HK-2 (cell line): ENCODE data around the gene SLC9C1.

Experiments used
- DNase-seq: peaks from one replicate; pipeline ENCODE4 v3.0.0-alpha.2; 2018; ENCODE audit not compliant: unreplicated experiment

SLC9C1 gene

GRCh38 chr3:112306825-112307224, 12.8 kb upstream of the SLC9C1 start:
- DNase-seq = no peak

DNA sequence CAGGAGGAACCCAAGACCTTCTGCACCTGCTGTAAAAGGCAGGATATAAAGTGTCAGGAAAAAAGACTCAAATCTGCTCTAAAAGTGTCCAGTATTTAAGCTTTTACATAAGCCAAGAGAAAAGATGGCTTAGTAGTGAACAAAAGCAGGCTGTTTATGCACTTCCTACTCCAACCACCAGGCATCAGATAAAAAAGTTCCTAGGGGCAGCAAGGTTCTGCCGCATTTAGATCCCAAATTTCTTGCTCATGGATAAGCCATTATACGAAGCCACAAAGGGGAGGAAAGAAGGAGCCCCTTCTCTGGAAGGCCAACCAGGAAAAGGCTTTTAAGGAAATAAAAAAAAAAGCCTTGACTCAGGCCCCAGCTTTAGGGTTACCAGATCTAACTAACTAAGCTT, 10.6 kb upstream of the SLC9C1 start:
- no peak for DNase-seq

GRCh38 chr3:112303764-112304325, 9.8 kb upstream of the SLC9C1 start:
- no peak for DNase-seq

DNA sequence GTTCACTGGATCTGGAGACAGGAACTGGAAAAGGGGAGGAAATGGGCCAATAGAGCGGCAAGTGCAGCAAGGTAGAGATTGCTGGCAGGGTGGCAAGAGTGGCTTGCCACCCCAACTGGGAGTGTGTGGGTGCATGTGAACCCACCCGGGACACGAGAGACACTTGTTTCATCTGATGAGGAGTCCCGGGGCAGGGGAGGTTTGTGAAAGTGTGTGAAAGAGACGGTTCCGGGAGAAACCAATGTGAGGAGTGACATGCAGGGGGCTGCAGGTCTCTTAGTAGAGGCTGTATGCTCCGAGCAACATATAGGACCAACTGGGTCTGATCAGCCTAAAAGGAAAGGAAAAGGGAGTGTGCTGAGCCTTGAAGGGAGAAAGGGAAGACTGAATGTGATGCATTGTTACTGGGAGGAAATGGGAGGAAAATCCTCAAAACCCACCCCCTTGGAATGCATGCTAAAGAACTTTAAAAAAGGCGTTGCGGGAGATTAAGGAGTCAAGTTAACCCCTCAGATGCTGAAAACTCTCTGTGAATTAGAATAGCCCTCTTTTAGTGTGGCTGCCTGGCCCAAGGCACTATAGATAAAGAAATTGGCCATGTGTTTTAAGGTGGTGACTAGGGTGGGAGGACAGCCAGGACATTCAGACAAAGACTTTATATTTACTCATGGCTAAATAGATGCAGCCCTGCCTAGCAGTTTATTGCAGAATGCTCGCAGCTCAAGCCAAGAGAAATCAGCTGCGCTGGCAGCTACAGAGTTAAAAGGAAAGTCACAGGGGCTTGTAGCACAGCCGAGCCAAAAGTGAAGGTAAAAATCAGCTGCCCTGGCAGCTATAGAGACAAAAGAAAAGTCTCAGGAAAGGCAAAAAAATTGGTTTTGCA, 9.1 kb upstream of the SLC9C1 start:
- no peak for DNase-seq

DNA sequence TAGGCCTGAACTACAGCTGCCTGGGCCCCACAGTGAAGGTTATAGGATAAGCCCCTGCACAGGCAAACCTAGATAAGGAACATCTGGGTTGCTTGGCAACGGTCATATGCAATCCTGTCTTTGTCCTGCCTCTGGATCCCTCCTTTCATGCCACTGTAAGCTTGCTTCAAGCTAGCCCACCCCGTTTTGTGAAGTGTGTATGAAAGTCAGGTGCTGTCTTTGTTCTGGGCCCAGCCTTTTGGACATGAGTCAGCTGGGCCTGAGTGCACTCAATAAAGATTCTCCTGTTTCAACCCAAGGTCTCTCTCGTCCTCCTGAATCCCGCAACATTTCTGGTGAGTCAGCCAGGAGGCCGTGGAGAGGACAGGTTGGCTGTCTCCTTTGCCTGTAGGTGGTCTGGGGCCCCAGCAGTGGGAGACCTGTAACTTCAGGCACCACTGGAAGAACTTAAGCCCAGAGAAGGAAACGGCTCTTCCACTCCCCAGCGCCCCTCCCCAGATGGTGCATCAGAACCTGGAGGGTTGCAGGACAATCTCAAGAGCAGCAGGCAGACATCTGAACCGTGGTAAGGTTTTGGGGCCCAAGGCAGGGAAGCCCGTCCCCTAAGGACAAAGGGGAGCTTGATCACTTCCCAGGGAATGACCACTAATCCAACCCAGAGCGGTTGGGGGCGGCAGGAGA, 8.3 kb upstream of the SLC9C1 start:
- DNase-seq = no peak

- DNase-seq = no peak
Measured at GRCh38 chr3:112298781-112299180, 4.8 kb upstream of the SLC9C1 start.

- no peak for DNase-seq
Measured at GRCh38 chr3:112297714-112298113, 3.7 kb upstream of the SLC9C1 start.

DNA sequence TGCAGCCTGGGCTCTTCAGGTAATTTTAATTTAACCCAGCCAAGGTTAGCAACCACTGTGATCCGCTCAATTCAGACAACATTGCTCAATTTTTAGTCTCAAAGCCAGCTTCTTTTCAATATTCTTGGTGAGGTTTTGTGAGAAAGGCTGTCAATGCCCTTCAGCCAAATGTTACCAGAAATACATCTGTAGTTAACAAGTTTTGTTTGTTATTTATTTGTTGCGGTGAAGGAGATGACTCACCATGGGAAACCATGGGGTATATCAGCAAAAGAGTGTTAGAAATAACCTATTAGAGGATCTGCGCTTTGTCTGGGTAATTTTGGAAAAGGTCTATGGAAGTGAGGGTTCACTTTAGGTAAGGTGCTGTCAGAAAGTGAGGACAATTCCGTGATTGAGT, 5.0 kb downstream of the SLC9C1 start:
- no peak for DNase-seq

DNA sequence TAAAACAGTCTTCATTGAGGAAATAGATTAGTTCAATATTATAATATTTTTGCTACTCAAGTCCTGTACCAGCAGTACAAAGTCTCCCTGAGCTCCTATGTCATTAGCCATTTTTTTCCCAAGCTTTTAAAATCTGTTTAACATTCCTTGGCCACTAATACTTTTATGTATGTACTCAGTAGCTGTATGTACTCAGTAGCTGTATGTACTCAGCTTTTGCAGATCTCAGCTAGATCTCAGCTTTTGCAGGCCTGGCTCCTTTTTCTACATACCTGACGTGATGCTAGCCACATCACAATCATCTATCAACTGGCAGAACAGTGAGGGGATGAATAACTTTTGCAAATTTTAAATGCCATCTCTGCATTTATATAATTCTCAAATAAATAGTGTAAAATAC, 13.8 kb downstream of the SLC9C1 start:
- no peak for DNase-seq

GRCh38 chr3:112273536-112273935, 20.5 kb downstream of the SLC9C1 start:
- no peak for DNase-seq

GRCh38 chr3:112261742-112262141, 32.3 kb downstream of the SLC9C1 start:
- DNase-seq = no peak

- no peak for DNase-seq
Measured at GRCh38 chr3:112260563-112260962, 33.5 kb downstream of the SLC9C1 start.

GRCh38 chr3:112253301-112253971, 40.6 kb downstream of the SLC9C1 start:
- DNase-seq = no peak

- DNase-seq = no peak
Measured at GRCh38 chr3:112247900-112248299, 46.1 kb downstream of the SLC9C1 start.

- no peak for DNase-seq
Measured at GRCh38 chr3:112247350-112247749, 46.7 kb downstream of the SLC9C1 start.

DNA sequence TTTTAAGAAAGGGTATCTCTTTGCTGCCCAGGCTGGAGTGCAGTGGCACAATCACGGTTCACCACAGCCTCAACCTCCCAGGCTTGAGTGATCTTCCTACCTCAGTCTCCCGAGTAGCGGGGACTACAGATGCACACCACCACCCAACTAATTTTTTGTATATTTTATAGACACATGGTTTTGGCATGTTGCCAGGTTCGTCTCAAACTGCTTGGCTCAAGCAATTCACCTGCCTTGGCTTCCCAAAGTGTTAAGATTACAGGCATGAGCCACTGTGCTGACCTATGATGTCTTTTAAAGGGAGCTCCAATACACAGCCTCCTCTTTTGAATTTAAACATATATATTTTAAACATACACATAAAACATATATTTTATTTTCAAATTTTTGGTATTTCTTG, 60.9 kb downstream of the SLC9C1 start:
- DNase-seq = no peak

- no peak for DNase-seq
Measured at GRCh38 chr3:112231727-112232126, 62.3 kb downstream of the SLC9C1 start.

DNA sequence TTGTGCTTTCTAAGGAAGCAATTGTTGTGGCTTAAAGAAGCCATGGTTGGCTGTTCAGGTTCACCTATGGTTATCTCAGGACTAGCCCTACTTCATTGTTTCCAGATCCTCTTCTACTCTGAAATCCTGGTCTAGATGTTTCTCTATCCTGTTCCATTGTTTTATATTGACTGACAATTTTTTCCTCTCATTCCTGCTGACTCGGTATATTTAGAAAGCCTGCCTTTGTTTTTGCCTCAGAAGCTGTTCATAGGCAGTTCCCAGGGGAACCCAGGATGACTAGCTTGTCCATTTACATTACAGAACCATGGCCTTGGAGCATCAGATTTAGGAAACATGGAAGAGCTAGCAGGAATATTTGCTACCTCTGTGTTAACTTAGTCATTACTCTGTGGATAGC, 64.0 kb downstream of the SLC9C1 start:
- no peak for DNase-seq

GRCh38 chr3:112228786-112229185, 65.2 kb downstream of the SLC9C1 start:
- no peak for DNase-seq

DNA sequence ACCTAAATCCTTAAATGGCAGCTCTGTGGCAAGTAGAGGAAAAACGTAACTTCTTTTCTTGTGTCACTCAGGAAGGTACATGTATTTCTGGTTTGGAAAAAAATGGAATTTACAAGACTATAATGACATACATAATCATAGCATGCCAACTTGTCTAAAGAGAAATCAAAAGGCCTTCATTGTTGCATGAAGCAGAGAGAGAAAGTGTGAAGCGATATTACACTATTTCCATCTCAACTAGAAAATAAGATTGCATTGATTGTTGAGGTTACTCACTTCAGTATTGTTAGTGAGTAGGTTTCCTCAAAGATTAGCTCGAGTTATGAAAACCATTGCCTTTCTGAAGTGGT, 93.7 kb downstream of the SLC9C1 start:
- no peak for DNase-seq

DNA sequence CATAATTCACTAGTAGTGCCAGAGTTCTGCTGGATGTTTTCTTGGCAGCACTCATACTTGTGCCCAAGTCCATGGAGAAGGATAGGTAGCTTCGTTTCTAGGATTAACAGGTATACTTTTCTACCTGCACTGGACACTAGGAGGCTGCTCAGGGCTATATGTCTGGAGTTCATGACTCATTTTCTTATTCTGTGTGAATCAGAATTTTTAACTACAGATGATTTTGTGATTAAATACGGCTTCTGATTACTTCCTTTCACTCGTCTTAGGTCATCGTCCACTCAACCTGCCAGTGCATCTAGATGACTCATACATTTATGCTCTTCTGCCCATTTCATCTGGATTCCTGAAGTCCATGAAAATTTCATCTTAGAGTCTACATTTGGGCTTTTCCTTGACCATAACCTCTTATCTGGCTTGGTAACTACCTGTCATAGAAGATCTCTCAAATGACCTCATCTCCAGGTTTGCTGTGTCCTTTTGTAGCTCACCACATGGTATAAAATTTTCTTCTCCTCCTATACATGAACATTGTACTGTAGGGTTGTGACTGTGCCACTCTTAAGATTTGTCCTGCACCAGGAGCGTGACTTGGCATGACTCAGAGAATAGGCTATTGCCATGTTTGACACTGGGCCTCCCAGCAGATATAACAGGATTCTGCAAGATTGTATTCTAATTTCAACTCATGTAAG, 94.2 kb downstream of the SLC9C1 start:
- DNase-seq = no peak

DNA sequence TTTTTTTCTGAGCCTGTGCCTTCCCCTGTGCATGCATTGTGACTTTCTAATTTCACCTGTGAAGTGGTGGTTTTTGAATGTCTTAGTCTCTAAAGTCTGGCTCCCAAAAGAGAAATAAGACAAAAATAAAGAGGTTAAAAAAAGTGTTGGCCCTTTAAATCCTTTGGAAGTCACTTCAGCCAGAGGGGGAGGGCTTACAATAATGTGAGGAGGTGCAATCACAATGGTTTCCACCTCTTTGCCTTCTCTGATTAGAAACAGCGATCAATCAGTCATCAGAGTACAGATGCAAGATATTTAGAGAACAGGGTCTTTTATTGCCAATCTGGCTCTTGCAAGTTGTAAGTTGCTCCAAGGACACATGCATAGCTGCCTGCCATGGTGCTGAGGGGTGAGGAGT, 96.9 kb downstream of the SLC9C1 start:
- no peak for DNase-seq
